HCT116 (cell line): ENCODE results near the gene IFI30. TPM values are rescaled to one million over a fixed set of nuclear protein-coding genes. Genes with fewer than 3 reads are reported as not detected.

Experiments
- ATAC-seq: fragments of 200-7000 bp; cut with Tn5 transposase; 2 replicates; pipeline ENCODE4 v1.9.1; 2020; ENCODE audit warnings: mild to moderate bottlenecking, moderate library complexity
- BruUV-seq: library from RNA; stranded (reverse); fragments of 400-500 nt; replicated peaks from 2 replicates; lab custom pipeline; 2021; lab: Mats Ljungman, UMichigan
- CTCF ChIA-PET: fragments of 300-600 bp; sonication (Branson Sonifier 250); formaldehyde crosslinking; loops from one replicate; lab custom pipeline; 2021; ENCODE audit warnings: antibody characterized with exemption; lab: Charles Lee
- POLR2A ChIA-PET: fragments of 300-600, 350-600 bp; sonication (Branson Sonifier 250); formaldehyde crosslinking; loops from one replicate; lab custom pipeline; 2021; ENCODE audit warnings: antibody characterized with exemption; lab: Charles Lee
- RAD21 ChIA-PET, 2 experiments: fragments of 300-600 bp; sonication (Branson Sonifier 250); formaldehyde crosslinking; loops; one replicate each; lab custom pipeline; 2023; ENCODE audit warnings: low total read pairs in 2 of 2; ENCODE audit not compliant: uncharacterized antibody in 2 of 2, unreplicated experiment in 2 of 2, low non-redundant PET in 1 of 2; lab: Charles Lee
- DNase-seq: peaks from one replicate; pipeline ENCODE4 v3.0.0-alpha.2; 2010; ENCODE audit warnings: low read depth, low spot score
- H2AFZ ChIP-seq: fragments of 200-600 bp; shearing (Covaris generic), sonication (generic); 2 replicates; pipeline ENCODE4 v1.6.1; 2017; ENCODE audit warnings: low read depth, mixed run types, mixed read lengths, antibody characterized with exemption, low read length; ENCODE audit not compliant: poor library complexity, severe bottlenecking
- H3K27ac ChIP-seq: 2 replicates; pipeline ENCODE4 v1.5.1; 2012; ENCODE audit warnings: low read depth, low read length
- H3K27me3 ChIP-seq: fragments of 200-600 bp; sonication (generic); 2 replicates; pipeline ENCODE4 v1.6.1; 2016; ENCODE audit warnings: mixed run types, low read length, mixed read lengths; ENCODE audit not compliant: insufficient read depth
- H3K36me3 ChIP-seq, 2 experiments: fragments of 200-500 bp in 1 of 2; fragments of 200-600 bp in 1 of 2; sonication (Bioruptor generic) in 1 of 2; sonication (generic) in 1 of 2; 2 replicates each; pipeline versions ENCODE4 v1.5.1 to v1.6.1; 2014 to 2016; ENCODE audit warnings: low read length in 2 of 2, inconsistent platforms in 1 of 2, mixed read lengths in 1 of 2, mixed run types in 1 of 2; ENCODE audit not compliant: insufficient read depth in 2 of 2, control insufficient read depth in 1 of 2
- H3K4me1 ChIP-seq, 2 experiments: fragments of 200-600 bp in 1 of 2; sonication (generic) in 1 of 2; 2 replicates each; pipeline versions ENCODE4 v1.5.1 to v1.6.1; 2012 to 2017; ENCODE audit warnings: low read length in 2 of 2, inconsistent platforms in 1 of 2, mild to moderate bottlenecking in 1 of 2, mixed read lengths in 1 of 2, mixed run types in 1 of 2, moderate library complexity in 1 of 2; ENCODE audit not compliant: insufficient read depth in 2 of 2, control insufficient read depth in 1 of 2
- H3K4me2 ChIP-seq: fragments of 200-600 bp; sonication (generic); 2 replicates; pipeline ENCODE4 v1.6.1; 2017; ENCODE audit warnings: mixed run types, low read length, mixed read lengths
- H3K4me3 ChIP-seq, 2 experiments: fragments of 200-600 bp in 1 of 2; sonication (generic) in 1 of 2; replicated peaks in 1 of 2; 2 replicates each; pipeline ENCODE4 v1.5.1; 2011 to 2016; ENCODE audit warnings: low read length in 2 of 2, control low read depth in 1 of 2, low read depth in 1 of 2, mild to moderate bottlenecking in 1 of 2, mixed read lengths in 1 of 2, mixed run types in 1 of 2
- H3K79me2 ChIP-seq: fragments of 200-600 bp; sonication (generic); 2 replicates; pipeline ENCODE4 v1.6.1; 2017; ENCODE audit warnings: mild to moderate bottlenecking, mixed run types, low read length, moderate library complexity, mixed read lengths; ENCODE audit not compliant: insufficient read depth
- H3K9ac ChIP-seq: fragments of 200-600 bp; sonication (generic); 2 replicates; pipeline ENCODE4 v1.6.1; 2016; ENCODE audit warnings: low read length, mixed read lengths
- H3K9me2 ChIP-seq: fragments of 200-600 bp; sonication (generic), shearing (Covaris generic); 2 replicates; pipeline ENCODE4 v1.6.1; 2017; ENCODE audit warnings: mixed run types, mild to moderate bottlenecking, moderate library complexity; ENCODE audit not compliant: insufficient read depth
- H3K9me3 ChIP-seq, 2 experiments: fragments of 200-500 bp in 1 of 2; fragments of 200-600 bp in 1 of 2; sonication (Bioruptor generic) in 1 of 2; sonication (generic) in 1 of 2; 2 replicates each; pipeline ENCODE4 v1.6.1; 2014 to 2017; ENCODE audit warnings: low read length in 2 of 2, mixed read lengths in 2 of 2, inconsistent platforms in 1 of 2, low read depth in 1 of 2, mild to moderate bottlenecking in 1 of 2, mixed run types in 1 of 2, moderate library complexity in 1 of 2; ENCODE audit not compliant: control insufficient read depth in 1 of 2, insufficient read depth in 1 of 2
- H4K20me1 ChIP-seq: fragments of 200-600 bp; sonication (generic), shearing (Covaris generic); 2 replicates; pipeline ENCODE4 v1.6.1; 2017; ENCODE audit warnings: mixed run types, mild to moderate bottlenecking, moderate library complexity; ENCODE audit not compliant: insufficient read depth
- CBX3 ChIP-seq: IDR thresholded peaks from 2 replicates; pipeline ENCODE4 v1.6.1; 2012; ENCODE audit warnings: low read depth
- ELF1 ChIP-seq: IDR thresholded peaks from 2 replicates; pipeline ENCODE4 v1.6.1; 2012; ENCODE audit warnings: low read depth, borderline replicate concordance
- EZH2 ChIP-seq: fragments of 200-600 bp; sonication (generic); IDR thresholded peaks from 2 replicates; pipeline ENCODE4 v1.6.1; 2017; ENCODE audit warnings: antibody characterized with exemption, mixed run types
- EZH2phosphoT487 ChIP-seq: fragments of 200-600 bp; IDR thresholded peaks from 2 replicates; pipeline ENCODE4 v1.6.1; 2018; ENCODE audit warnings: antibody characterized with exemption, borderline replicate concordance
- JUND ChIP-seq: IDR thresholded peaks from 2 replicates; pipeline ENCODE4 v1.6.1; 2012
- POLR2AphosphoS5 ChIP-seq: IDR thresholded peaks from 2 replicates; pipeline ENCODE4 v1.6.1; 2011; ENCODE audit warnings: mild to moderate bottlenecking, low read depth, low read length, moderate library complexity
- TCF7L2 ChIP-seq: IDR thresholded peaks from 2 replicates; pipeline ENCODE4 v1.7.0; 2011; ENCODE audit warnings: borderline replicate concordance, inconsistent platforms; ENCODE audit not compliant: insufficient read depth, insufficient read length; ENCODE audit errors: extremely low read depth
- YY1 ChIP-seq: IDR thresholded peaks from 2 replicates; pipeline ENCODE4 v1.6.1; 2011; ENCODE audit warnings: low read length, low read depth, moderate library complexity, mild to moderate bottlenecking; ENCODE audit not compliant: insufficient replicate concordance; ENCODE audit errors: extremely low read depth
- intact Hi-C: fragments of 100-400 bp; cut with micrococcal nuclease; formaldehyde crosslinking; loops from 2 replicates; pipeline ENCODE4 v1.10.0; 2022
- total RNA-seq: library from RNA; stranded (reverse); gene quantifications from one replicate; pipeline ENCODE4 v1.2.1, GENCODE V29; 2021; ENCODE audit not compliant: unreplicated experiment
- TF ChIP-seq, protein P1 (sequence below): IDR thresholded peaks from 2 replicates; pipeline ENCODE4 v1.6.1; 2012
- TF ChIP-seq, protein P2 (sequence below): IDR thresholded peaks from 2 replicates; pipeline ENCODE4 v1.6.1; 2012; ENCODE audit warnings: low read depth
- TF ChIP-seq, protein P3 (sequence below), 3 experiments: fragments of 200-600 bp in 1 of 3; sonication (generic) in 1 of 3; IDR thresholded peaks in 2 of 3; conservative IDR thresholded peaks in 1 of 3; 2 replicates each; pipeline ENCODE4 v1.5.1; 2012 to 2017; ENCODE audit warnings: low read depth in 2 of 3, low read length in 2 of 3, antibody characterized with exemption in 1 of 3, borderline replicate concordance in 1 of 3, control low read depth in 1 of 3, mild to moderate bottlenecking in 1 of 3, mixed read lengths in 1 of 3, mixed run types in 1 of 3, moderate library complexity in 1 of 3; ENCODE audit not compliant: insufficient read depth in 1 of 3
- TF ChIP-seq, protein P4 (sequence below): IDR thresholded peaks from 2 replicates; pipeline ENCODE4 v1.6.1; 2011; ENCODE audit warnings: mild to moderate bottlenecking, low read length, moderate library complexity; ENCODE audit not compliant: insufficient replicate concordance; ENCODE audit errors: extremely low read depth

The IFI30 gene
- total RNA-seq, 1 experiment from 2014 or later: 64.6 TPM

DNA sequence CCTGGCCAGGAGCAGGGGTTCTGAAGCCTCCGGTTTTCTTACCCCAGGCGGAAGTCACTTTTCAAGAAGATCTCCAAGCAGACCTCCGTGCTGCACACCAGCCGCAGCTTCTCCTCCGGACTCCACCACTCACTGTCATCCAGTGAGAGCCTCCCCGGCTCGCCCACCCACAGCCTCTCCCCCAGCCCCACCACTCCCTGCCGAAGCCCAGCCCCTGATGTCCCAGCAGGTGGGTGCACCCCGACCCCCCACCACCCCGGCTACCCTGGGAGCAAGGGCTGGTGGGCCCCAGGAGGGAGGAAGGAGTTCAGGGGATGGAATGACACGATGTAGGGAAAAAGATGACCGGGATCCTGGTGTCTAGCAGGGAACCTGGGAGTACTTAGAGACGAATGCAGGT lies 26.2 kb upstream of the IFI30 start:
- Histone ChIP-seq H3K9ac (no peak overlapping the region), H3K4me1 (peaks cover 7 to 11% of the 10 kb centered on the region in 2 experiments; a peak in 3 of 4 replicates), H2AFZ (no peak overlapping the region), H3K36me3 (peaks cover 7 to 19% of the 10 kb centered on the region in 2 experiments; a peak in 3 of 4 replicates), H3K4me2 (no peak overlapping the region), H3K4me3 (no peak overlapping the region), H3K27ac (no peak overlapping the region), H3K9me3 (no peaks in the 10 kb centered on the region), H4K20me1 (no peaks in the 10 kb centered on the region), H3K27me3 (no peaks in the 10 kb centered on the region), H3K79me2 (no peaks in the 10 kb centered on the region), H3K9me2 (no peaks in the 10 kb centered on the region)
- CTCF ChIA-PET: no interaction called here
- RAD21 ChIA-PET: no interaction called here
- DNase-seq (no peak), ATAC-seq (no peak)
- no TSS peak for BruUV-seq
- TF ChIP-seq, protein P1, sequence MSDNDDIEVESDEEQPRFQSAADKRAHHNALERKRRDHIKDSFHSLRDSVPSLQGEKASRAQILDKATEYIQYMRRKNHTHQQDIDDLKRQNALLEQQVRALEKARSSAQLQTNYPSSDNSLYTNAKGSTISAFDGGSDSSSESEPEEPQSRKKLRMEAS: no peak
- TF ChIP-seq, protein P2, sequence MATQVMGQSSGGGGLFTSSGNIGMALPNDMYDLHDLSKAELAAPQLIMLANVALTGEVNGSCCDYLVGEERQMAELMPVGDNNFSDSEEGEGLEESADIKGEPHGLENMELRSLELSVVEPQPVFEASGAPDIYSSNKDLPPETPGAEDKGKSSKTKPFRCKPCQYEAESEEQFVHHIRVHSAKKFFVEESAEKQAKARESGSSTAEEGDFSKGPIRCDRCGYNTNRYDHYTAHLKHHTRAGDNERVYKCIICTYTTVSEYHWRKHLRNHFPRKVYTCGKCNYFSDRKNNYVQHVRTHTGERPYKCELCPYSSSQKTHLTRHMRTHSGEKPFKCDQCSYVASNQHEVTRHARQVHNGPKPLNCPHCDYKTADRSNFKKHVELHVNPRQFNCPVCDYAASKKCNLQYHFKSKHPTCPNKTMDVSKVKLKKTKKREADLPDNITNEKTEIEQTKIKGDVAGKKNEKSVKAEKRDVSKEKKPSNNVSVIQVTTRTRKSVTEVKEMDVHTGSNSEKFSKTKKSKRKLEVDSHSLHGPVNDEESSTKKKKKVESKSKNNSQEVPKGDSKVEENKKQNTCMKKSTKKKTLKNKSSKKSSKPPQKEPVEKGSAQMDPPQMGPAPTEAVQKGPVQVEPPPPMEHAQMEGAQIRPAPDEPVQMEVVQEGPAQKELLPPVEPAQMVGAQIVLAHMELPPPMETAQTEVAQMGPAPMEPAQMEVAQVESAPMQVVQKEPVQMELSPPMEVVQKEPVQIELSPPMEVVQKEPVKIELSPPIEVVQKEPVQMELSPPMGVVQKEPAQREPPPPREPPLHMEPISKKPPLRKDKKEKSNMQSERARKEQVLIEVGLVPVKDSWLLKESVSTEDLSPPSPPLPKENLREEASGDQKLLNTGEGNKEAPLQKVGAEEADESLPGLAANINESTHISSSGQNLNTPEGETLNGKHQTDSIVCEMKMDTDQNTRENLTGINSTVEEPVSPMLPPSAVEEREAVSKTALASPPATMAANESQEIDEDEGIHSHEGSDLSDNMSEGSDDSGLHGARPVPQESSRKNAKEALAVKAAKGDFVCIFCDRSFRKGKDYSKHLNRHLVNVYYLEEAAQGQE: no peak
- TF ChIP-seq TCF7L2: no peak
- TF ChIP-seq ELF1: no peak
- TF ChIP-seq EZH2phosphoT487: no peak
- TF ChIP-seq, protein P3, sequence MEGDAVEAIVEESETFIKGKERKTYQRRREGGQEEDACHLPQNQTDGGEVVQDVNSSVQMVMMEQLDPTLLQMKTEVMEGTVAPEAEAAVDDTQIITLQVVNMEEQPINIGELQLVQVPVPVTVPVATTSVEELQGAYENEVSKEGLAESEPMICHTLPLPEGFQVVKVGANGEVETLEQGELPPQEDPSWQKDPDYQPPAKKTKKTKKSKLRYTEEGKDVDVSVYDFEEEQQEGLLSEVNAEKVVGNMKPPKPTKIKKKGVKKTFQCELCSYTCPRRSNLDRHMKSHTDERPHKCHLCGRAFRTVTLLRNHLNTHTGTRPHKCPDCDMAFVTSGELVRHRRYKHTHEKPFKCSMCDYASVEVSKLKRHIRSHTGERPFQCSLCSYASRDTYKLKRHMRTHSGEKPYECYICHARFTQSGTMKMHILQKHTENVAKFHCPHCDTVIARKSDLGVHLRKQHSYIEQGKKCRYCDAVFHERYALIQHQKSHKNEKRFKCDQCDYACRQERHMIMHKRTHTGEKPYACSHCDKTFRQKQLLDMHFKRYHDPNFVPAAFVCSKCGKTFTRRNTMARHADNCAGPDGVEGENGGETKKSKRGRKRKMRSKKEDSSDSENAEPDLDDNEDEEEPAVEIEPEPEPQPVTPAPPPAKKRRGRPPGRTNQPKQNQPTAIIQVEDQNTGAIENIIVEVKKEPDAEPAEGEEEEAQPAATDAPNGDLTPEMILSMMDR (IDR thresholded peaks at IDR 0.05 in 2 of 3, conservative IDR thresholded peaks at IDR 0.05 in 1 of 3; ENCODE audit: borderline replicate concordance in 1 of 3, insufficient read depth in 1 of 3, low read depth in 2 of 3, low read length in 2 of 3): no peak
- no peak for TF ChIP-seq JUND
- TF ChIP-seq YY1: no peak
- no peak for TF ChIP-seq CBX3
- TF ChIP-seq EZH2: no peak
- TF ChIP-seq, protein P4, sequence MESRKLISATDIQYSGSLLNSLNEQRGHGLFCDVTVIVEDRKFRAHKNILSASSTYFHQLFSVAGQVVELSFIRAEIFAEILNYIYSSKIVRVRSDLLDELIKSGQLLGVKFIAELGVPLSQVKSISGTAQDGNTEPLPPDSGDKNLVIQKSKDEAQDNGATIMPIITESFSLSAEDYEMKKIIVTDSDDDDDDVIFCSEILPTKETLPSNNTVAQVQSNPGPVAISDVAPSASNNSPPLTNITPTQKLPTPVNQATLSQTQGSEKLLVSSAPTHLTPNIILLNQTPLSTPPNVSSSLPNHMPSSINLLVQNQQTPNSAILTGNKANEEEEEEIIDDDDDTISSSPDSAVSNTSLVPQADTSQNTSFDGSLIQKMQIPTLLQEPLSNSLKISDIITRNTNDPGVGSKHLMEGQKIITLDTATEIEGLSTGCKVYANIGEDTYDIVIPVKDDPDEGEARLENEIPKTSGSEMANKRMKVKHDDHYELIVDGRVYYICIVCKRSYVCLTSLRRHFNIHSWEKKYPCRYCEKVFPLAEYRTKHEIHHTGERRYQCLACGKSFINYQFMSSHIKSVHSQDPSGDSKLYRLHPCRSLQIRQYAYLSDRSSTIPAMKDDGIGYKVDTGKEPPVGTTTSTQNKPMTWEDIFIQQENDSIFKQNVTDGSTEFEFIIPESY: no peak
- no peak for TF ChIP-seq POLR2AphosphoS5
- intact Hi-C loops: no loop called here
- POLR2A ChIA-PET: no interaction called here
